Measurements from ENCODE around the gene TMEM247.
"Not testable (repeated sequence)": the region's sequence is repeated elsewhere in the genome, so short reads cannot be mapped to it uniquely, and the experiment has no call there.

The TMEM247 gene

GRCh38 chr2:46517485-46517884 is 38.1 kb downstream of the TMEM247 start:
- DNase-seq: no peak

GRCh38 chr2:46518861-46519260 is 39.5 kb downstream of the TMEM247 start:
- no peak for DNase-seq

DNA sequence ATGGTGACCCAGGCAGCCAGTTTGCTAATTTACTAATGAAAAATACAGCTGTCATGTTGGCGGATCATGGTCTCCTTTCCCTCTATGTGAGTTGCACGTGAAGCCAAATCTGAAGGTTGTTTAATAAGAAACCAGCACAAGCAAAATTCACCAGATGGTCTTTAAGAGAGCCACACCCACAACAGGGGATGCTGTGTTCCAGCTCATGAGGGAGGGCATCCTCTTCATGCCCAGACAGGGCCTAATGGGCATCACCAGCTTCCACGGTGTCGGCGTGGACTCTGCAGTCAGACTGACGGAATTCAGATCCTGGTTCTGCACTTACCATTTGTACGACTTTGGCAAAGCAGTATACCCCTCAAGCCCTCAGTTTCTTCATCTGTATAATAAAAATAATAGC is 39.9 kb downstream of the TMEM247 start:
- DNase-seq: peak; percentile 64 to 93

- peak; percentile 94 to 97 for DNase-seq
Measured at GRCh38 chr2:46520130-46520711, 40.9 kb downstream of the TMEM247 start.

DNA sequence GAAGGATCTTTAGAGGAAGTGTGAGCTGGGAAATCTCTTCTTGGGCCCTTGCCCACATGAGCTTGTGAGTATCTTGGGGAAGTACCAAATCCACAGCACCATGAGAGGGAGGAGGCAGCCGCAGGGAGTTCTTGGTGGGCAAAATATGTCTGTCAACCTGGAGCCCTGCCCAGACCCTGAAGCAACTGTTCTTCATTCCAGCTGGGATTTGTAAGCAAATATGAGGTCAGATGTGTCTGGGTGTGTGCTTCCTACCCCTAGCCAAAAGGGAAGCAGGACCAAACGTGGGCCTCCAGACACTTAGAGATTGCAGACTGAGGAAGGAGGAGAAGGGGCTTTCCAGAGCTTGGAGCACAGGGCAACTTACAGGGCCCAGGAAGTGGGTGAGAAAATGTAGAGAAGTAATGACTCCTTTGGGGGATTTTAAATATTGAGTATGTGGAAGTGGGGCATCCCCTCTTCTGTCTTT is 41.9 kb downstream of the TMEM247 start:
- peak; percentile 76 to 93 for DNase-seq

DNA sequence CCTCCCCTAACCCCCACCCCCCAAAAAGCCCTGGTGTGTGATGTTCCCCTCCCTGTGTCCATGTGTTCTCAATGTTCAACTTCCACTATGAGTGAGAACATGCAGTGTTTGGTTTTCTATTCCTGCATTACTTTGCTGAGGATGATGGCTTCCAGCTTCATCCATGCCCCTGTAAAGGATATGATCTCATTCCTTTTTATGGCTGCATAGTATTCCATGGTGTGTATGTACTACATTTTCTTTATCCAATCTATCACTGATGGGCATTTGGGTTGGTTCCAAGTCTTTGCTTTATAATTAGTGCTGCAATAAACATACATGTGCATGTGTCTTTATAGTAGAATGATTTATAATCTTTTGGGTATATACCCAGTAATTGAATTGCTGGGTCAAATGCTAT is 43.0 kb downstream of the TMEM247 start:
- not testable (repeated sequence) for DNase-seq

- DNase-seq: no peak
Measured at GRCh38 chr2:46525522-46526155, 46.3 kb downstream of the TMEM247 start.

DNA sequence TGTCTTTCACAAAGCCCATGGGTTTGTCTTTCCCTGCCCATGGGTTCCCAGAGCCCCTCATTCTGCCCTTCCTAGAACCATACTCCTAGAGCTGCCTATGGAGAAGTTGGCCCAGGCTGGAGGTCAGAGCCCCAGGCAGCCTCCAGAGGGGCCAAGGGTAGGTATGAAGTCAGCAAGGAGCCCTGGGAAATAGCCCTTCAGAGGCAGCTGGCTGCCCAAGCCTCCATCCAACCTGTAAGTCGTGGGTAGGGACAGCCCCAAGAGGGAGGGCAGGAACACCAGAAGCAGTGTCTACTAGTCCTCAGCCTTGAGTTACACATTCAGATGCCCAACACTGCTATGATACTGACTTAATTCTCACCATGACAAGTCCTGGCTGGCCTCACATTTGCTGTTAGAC is 49.5 kb downstream of the TMEM247 start:
- DNase-seq: no peak

DNA sequence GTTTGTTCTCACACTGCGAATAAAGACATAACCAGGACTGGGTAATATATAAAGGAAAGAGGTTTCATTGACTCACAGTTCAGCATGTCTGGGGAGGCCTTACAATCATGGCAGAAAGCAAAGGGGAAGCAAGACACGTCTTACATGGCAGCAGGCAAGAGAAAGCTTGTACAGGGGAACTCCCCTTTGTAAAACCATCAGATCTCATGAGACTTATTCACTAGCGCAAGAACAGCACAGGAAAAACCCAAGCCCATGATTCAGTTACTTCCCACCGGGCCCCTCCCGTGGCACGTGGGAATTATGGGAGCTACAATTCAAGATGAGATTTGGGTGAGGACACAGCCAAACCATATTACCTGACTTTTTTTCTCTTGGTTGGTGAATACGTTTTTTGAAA is 51.3 kb downstream of the TMEM247 start:
- DNase-seq: no peak

- no peak for DNase-seq
Measured at GRCh38 chr2:46531863-46532262, 52.5 kb downstream of the TMEM247 start.

Data from NCI-H524 (cell line).